NCI-H2171 (cell line): Measurements from ENCODE around the gene MOXD1.
"Not testable (repeated sequence)": the region's sequence is repeated elsewhere in the genome, so short reads cannot be mapped to it uniquely, and the experiment has no call there.

Experiments
- DNase-seq: peaks from one replicate; lab custom pipeline; 2025; lab: John Stamatoyannopoulos, UW

Gene MOXD1

DNA sequence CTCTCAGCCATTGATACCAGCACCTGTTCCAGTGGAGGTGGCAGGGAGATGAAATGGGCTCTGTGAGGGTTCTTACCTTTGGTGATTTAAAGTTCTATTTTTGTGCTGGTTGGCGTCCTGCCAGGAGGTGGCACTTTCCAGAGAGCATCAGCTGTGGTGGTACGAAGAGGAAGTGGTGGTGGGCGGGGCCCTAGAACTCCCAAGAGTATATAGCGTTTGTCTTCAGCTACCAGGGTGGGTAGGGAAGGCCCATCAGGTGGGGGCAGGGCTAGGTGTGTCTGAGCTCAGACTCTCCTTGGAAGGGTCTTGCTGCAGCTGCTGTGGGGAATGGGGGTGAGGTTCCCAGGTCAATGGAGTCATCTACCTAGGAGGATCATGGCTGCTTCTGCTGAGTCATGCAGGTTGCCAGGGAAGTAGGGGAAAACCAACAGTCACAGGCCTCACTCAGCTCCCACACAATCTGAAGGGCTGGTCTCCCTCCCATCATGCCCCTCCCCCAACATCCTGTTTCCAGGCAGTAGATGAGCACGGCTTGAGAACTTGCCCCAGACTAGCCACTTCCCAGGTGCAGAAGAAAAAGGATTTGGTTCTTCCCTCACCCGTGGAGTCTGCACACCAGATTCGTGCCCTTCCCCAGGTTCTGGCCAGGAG is 46.6 kb downstream of the MOXD1 start:
- DNase-seq: no peak

DNA sequence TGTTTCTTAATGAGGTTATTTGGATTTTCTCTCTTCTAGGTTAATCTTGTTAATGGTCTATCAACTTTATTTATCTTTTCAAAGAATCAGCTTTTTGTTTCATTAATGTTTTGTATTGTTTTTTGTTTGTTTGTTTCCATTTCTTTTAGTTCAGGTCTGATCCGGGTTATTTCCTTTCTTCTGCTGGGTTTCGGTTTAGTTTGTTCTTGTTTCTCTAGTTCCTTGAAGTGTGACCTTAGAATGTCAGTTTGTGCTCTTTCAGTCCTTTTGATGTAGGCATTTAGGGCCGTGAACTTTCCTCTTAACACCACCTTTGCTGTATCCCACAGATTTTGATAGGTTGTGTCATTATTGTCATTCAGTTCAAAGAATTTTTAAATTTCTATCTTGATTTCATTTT is 49.3 kb downstream of the MOXD1 start:
- not testable (repeated sequence) for DNase-seq

DNA sequence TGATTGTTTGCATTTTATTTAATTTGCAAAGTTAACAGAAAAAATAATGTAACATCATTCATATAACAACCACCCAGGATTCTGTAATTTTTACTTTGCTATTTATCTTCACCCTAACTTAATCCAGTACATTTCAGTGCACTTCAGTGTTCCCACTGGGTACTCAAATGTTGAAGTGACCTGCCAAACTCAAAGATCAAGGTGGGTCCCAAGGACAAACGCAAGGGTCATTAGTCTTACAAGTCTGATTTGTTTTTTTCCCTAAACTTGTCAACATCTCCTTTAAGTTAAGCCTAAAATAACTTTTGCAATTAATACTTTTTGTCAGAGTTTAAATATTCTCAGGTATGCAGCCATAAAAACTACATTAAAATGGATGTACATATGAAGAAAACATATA is 53.0 kb downstream of the MOXD1 start:
- DNase-seq: no peak

DNA sequence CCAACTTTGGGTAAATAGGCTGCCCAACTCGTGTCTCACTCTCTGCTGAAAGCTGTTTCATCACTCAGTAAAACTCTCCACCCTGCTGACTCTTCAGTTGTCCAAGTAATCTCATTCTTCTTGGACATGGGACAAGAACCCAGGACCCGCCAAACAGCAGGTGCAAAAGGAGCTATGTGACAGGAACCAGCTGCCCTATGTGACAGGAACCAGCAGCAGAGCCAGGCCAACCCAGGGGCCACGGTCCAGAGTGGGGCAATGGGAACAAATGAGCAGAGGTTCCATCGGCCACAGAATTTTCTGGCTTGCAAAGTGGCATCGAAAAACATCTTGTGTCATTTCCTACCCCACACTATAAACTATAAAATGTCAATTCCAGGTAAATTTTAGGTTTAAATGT is 56.5 kb downstream of the MOXD1 start:
- no peak for DNase-seq

DNA sequence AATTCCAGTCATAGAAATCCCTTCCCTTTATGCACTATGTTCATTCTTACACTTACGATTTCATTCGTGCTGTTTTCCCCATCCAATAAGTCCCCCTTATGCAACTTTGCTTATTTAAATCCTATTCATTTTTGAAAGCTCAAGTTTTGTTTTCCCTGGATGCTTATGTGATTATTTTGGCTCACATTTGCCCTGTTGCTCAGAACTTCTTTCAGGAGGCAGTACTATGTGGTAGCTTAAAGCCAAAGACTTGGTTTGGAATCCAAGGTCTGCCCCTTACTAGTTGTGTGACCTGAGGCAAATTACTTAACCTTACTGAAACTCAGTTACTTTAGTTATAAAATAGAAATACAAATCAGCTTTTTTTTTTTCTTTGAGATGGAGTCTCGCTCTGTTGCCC is 59.6 kb downstream of the MOXD1 start:
- DNase-seq: no peak

DNA sequence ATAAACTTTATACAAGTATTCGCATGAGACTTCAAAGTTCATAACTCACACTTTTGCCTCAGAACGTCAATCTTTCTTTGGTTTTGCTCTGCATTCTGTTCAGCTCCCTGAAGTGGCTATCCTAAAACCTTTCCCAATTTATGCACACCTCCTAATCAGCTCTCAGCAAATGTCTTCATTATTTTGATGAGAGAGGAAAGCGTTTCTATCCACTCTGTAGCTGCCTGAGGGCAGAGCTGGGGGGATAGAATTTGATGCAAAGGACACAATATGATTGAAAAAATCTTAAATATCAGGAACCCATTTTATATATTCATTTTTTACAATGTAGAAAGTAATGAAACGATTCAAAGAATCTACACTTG is 66.8 kb downstream of the MOXD1 start:
- no peak for DNase-seq

DNA sequence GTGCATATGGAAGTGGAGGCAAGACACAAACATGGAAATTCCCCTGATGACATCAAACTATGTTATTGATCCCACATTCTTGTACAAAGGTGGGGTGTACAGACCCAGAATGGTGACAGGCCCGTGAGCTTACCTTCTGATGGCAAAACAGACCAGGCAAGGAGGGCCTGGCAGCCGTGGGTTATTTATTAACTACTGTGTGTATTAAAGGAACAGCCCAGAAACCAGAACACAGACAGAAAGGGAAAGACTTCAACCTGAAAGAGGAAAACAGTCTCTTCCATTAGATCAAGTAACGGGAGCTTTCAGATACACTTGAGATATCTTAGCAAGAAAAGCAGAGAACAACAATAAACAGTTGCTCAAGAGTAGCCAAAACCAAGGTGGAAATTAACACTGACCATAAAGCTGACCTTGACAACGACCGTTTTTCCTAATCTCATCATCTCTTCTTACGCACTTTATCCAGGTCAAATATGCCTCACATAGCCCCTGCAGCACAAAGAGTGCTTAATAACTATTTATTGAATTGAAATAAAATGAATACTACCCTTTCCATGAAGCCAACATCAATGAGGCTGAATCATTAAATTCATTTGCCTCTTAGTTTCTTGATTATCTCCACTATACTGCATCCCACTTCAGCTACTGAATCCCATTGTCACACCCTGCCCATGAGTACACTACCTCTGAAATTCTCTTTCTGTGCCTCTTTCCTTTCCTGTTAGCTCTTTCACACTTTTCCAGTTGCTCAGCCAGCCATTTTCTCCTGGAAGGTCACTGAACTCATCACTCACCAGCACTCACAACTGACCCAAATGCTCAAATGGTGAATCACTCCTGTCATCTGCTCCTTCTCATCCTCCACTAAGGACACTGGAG is 67.4 kb downstream of the MOXD1 start:
- no peak for DNase-seq

DNA sequence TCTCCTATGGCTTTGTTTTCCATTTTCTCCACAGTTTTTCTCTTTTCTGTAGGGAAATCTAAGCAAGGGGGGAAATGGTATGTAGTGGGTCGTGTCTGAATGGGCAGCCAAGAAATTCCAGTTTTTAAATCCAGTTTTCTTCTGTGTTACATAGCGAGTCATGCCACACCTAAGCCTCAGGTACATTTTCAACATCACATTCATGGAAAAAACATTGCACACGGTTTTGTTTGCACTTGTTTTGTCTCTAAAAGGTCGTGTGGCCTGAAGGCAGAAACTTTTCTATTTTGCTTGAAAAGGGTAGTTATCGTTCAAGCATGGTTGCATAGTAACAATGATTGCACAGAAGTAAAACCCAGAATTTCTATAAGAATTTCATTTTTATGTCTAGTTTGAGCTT is 70.5 kb downstream of the MOXD1 start:
- DNase-seq: no peak

DNA sequence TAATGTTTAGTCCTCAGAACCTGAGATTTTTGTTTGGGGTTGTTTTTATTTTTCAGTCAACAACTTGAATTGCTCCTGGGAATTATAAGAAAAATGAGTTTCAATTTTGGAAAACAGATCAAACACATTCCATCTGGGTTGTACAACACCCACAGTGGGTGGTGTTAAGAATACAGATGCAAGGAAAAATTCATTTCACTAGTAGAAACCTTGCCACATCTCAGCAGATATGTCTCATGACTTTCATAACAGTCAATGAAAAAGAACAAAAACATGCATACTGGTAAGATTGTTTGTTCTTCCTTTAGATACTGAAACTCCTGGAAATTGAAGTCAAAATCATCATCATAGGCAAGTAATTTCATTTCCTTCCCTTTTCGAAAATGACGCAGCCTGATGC is 78.9 kb downstream of the MOXD1 start:
- DNase-seq: no peak

DNA sequence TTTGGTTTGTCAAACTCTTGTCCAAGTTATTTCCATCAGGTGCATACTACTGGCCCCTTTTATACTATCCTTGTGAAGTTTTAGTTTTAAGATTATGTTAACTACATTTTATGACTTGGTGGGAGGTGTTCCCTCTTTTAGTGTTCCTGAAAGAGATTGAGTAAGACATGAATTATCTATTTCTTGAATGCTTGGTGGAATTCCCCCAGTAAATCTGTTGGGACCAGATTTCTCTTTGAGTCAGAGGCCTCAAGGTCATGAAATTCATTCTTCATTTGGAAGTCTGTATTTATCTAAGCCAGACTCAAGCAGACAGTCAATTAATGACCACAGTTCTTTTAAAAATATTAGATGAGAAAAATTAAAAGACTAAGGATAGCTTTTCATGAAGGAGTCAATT is 81.3 kb downstream of the MOXD1 start:
- DNase-seq: no peak

DNA sequence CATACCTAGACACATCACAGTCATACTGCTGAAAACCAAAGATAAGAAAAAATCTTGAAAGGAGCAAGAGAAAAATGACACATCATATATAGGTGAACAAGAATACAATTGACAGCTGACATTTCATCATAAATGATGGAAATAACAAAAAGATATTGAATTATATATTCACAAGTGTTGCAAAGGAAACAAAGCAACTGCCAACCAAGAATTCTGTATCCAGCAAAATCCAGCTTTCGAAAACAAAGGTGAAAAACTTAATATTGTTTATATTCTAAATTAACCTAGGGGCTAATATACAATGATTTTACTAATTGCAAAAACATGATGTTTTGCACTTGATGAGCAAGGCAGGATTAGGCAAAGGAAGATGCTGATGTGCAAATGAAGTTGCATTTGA is 84.3 kb downstream of the MOXD1 start:
- no peak for DNase-seq

DNA sequence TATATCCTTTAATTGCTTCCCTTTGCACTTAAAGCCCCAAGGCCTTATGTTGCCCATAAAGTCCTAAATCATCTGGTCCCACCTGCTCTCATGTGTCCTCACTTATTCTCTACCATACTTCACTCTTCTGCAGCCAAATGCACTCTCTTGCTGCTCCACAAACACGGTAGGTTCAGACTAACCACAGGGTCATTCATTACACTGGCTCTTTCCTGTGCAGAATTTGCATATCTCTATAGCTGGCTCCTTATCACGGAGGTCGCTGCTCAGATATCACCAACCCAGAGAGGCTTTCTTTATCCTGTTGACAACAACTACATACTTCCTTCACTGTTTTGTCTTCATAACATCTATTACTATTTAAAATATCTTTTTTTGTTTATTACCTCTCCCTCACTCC is 86.8 kb downstream of the MOXD1 start:
- no peak for DNase-seq

DNA sequence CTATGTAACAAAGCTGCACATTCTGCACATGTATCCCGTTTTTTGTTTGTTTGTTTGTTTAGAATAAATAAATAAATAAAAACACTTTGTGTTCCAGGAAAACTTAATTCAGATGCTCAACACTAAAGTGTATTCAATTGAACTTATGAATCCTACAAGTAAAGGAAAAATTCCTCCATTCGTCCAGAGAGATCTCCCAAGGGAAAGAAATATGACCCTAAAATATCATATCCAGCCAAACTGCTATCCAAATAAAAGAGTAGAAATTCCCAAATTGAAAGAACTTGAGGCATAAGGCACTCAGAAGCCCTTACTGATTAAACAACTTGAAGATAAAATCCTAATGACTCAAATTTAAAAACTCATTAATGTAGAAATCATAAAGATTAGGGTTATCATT is 90.4 kb downstream of the MOXD1 start:
- DNase-seq: no peak

DNA sequence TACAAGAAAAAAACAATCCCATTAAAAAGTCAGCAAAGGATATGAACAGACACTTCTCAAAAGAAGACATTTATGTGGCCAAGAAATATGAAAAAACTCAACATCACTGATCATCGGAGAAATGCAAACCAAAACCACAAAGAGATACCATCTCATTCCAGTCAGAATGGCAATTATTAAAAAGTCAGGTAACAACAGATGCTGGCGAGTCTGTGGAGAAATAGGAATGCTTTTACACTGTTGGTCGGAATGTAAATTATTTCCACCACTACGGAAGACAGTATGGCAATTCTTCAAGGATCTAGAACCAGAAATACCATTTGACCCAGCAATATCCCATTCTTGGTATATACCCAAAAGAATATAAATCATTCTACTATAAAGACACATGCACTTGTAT is 91.1 kb downstream of the MOXD1 start:
- DNase-seq: not testable (repeated sequence)

DNA sequence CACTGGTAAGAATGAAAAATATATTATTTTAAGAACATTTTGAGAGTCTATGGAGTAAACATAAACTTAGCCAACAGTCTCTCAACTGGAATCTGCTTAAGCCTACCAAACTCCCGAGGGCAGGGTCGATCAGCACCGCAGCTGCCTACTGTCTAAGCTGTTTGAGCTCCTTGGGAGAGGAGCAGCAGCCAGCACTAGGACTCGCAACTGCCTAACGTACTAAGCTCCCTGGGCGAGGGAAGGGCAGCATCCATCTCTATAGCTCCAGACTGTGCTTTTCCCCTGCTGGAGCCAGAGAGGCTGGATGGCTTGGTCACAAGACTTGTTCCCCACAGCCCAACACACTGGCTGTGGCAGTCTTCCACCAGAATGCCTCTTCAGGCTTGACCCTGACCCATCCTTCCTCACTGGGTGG is 96.4 kb downstream of the MOXD1 start:
- DNase-seq: no peak

DNA sequence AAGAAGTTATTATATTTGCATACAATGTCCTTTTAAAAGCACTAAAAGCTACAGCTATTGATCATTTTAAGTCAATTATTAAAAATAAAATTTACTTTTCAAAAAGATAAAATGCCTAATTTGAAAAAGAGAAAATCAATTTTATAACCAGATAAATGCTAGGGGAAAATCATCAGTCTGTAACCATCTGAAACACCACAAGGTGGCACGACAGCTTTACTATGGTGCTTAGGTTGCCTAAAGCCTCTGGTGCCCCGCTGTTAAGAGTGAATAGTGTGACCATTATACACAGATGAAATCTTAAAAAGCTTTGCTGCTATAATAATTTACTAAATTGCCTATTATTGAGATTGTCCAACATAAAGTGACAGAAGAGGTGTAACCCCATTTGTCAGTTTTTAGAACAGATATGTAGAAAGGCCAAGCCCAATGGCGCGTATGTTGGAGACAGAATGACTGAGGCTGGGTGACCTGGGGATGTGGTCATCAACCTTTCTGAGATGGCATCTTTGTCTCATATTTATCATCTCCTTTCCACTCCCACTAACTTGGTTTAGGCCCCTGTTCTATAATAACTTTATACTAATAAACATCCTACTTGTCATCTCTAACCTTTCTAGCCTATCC is 100.8 kb downstream of the MOXD1 start:
- no peak for DNase-seq

DNA sequence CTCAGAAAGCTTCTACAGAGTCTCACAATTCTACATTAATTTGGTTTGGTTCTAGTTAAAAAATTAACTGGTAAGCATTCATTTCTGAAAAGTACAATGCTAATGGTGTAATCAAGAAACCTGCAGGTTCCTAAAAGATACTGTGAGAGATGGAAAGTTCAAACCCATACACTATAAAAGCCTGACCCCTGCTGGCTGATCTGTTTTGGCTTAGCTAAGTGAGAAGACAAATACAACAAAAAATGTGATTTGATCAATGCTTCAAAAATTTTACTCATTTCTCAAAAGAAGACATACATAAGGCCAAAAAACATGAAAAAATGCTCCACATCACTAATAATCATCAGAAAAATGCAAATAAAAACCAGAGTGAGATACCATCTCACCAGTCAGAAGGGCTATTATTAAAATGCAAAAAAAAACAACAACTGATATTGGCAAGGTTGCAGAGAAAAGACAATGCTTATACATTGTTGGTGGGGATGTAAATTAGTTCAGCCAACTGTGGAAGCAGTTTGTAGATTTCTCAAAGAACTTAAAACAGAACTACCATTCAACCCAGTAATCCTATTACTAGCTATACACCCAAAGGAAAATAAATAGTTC is 102.8 kb downstream of the MOXD1 start:
- DNase-seq: no peak

DNA sequence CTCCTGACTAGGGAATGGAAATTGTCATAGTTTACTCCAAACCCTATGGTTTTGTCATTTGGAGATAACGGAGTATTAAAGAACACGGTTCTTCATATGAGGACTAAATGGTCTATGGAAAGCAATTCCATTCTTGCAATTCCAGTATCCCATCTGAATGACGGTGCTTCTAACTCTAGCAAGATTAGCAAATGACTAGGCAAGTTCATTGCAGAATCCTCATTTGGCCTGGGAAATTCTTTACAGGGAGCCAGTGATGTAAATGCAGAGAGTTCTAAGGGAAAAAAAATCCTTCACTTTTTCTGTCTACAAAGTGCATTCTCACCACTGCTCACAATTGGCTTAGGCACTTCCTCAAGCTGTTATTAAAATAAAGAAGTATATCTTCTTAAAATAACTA is 111.5 kb downstream of the MOXD1 start:
- no peak for DNase-seq

DNA sequence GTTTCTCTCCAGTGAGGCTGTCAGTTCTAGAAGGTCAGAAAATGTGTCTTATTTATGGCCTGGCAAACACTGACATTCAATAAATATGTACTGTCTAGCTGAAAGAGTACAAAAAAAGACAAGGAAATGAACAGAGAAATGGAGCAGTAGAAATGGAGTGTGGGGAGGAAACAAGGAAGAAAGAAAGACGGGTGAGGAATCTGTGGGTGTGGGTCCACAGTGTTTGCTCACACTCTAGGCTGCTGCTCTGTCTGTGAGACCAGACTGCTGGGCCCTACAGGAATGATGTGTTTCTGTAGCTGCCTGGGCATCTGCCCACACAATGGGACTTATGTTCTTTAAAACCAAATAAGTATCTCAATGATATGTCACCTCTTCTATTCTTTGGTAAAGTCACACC is 114.2 kb downstream of the MOXD1 start:
- DNase-seq: no peak

DNA sequence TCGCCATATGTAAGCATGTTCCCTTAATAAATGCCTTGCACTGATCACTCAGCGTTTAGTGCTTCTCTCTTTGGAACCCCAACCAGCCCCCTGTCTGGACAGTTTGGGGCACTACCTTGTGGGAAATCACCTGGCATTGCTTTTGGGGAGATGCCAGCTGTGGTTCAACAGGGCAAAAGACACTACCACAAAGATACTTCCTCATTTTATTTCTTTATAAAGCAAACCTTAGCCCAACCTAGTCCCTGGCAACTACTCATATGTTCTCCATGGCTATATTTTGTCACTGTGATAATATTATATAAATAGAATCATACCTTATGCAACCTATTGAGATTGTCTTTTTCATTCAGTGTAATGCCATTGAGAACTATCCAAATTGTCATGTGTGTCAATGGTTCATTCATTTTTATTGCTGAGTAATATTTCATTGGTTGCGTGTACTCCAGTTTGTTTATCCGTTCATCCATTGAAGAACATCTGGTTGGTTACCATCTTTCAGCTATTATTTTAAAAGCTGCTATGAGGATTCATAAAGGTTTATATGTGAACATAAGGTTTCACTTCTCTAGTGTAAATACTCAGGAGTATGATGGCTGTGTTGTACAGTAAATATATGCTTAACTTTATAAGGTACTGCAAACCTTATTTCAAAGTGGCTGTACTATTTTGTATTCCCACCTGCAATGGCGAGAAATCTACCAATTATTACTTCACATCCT is 114.8 kb downstream of the MOXD1 start:
- no peak for DNase-seq

DNA sequence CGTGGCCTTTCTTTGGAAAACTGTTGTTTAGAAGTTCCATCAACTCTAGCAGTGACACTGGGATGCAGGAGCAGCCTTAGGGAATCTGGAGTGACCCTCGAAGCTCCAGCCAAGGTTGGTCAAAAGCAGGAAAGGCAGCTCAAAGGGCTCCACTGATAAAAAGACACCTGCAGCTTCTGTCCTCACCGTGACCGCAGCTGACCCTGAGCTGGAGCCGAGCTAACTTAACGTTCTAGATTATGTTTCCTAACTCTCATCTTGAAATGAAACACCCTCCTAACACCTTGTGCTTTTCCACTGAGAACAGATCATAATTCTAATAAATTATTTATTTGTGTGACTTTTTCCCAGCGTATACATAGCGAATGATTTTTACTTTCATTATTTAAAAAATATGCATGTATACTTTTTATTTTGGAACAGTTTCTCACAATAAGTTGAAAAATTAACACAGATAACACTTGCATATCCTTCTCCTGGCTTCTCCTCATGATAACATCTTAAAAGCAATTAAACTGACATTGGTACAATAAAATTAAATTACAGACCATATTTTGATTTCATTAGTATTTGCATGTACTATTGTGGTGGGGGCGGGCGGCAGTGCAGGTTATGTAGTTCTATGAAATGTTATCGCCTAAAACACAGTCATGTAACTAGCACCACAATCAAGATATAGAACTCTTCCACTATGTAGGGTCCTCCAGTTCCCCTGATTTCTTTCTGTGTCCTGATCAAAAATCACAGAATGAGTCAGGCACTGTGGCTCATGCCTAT is 116.1 kb downstream of the MOXD1 start:
- DNase-seq: no peak
